ENCODE measurements around the gene IL17D.
"Not testable (repeated sequence)": the region's sequence is repeated elsewhere in the genome, so short reads cannot be mapped to it uniquely, and the experiment has no call there.

IL17D gene, protein sequence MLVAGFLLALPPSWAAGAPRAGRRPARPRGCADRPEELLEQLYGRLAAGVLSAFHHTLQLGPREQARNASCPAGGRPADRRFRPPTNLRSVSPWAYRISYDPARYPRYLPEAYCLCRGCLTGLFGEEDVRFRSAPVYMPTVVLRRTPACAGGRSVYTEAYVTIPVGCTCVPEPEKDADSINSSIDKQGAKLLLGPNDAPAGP

GRCh38 chr13:20702915-20703779, at the start of gene IL17D:
Gene IL17D (plus strand): TSS chr13:20703699. CDS start chr13:20704002, 303 bp downstream.
- DNase-seq (ENCODE audit: low spot score) = peak; percentile 35

- no peak for DNase-seq (ENCODE audit: low spot score)
Observed at GRCh38 chr13:20654156-20654555, 49.3 kb upstream of the IL17D start.

DNA sequence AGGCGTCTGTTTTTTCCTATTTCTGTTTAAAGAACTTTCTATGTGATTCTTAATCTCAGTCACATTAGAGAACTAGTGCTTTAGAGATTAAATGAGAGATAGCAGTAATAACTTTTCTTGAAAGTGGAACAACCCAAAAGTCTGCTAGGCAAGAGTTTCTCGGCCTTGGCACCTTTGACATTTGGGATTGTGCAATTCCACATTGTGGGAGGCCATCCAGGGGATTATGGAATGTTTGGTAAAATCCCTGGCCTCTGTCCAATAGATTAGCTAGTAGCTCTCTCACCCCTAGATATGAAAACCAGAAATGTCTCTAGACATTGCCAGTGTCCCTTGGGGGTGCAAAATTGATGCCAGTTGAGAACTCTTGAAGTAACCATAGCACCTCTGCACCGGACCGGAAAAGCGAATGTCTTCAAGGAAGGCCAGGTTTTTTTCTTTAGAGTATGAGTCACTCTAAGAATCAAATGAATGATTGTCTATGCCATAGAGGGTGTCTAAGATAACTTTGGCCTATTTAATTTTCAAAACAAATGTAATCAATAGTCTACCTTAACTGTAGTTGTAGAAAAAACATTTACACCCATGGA, 45.0 kb upstream of the IL17D start:
- no peak for DNase-seq (ENCODE audit: low spot score)

- peak; percentile 40 for DNase-seq (ENCODE audit: low spot score)
Observed at GRCh38 chr13:20664351-20664750, 39.1 kb upstream of the IL17D start.

- no peak for DNase-seq (ENCODE audit: low spot score)
Observed at GRCh38 chr13:20666948-20667347, 36.6 kb upstream of the IL17D start.

DNA sequence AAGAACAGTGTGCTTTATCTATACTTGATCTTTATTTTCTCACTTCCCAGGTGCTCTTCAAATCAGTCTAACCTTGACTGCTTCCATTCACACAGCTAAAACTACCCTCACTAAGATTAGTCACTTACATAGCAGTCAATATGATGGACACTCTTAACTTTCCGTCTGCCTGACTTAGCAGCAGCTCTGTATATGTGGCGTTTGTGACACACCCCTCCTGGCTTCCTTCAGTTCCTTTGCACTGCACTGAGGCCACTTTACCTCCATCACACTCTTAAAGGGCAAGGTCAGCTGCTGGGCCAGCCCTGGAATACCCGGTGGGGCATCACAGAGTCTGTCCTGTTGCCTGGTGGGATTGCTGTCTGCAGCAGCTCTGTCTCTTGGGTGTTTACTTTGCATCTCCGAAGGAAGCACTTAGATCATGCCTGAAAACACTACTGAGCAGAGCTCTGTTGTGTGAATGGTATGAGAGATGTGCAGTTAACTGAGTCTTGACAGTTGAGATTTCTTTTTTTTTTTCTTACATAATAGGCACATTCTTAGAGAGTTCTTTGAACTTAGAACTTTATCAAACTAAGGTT, 35.6 kb upstream of the IL17D start:
- DNase-seq (ENCODE audit: low spot score) = no peak

- DNase-seq (ENCODE audit: low spot score) = no peak
Observed at GRCh38 chr13:20669162-20669561, 34.3 kb upstream of the IL17D start.

DNA sequence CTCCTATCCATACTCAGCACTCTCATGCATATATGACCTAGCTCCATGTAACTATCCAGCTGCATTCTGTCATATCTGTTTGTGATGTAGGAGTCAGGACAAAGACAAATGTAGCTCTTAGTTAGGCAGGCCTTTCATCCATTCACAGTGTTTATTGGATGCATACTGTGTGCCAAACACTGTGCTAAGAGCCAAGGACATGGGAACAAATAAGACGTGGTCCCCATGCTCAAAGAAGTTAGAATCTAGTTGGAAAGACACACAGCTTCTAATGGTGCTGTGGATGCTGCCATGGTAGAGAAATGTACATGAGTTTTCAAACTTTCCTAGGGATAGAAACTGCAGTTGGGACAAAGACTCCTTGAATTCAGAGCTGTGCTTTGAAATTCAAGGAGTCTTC, 31.7 kb upstream of the IL17D start:
- peak; percentile 56 for DNase-seq (ENCODE audit: low spot score)

GRCh38 chr13:20672772-20673171, 30.7 kb upstream of the IL17D start:
- no peak for DNase-seq (ENCODE audit: low spot score)

- DNase-seq (ENCODE audit: low spot score) = peak; percentile 34
Observed at GRCh38 chr13:20673715-20674114, 29.8 kb upstream of the IL17D start.

- DNase-seq (ENCODE audit: low spot score) = no peak
Observed at GRCh38 chr13:20676213-20676612, 27.3 kb upstream of the IL17D start.

GRCh38 chr13:20678606-20679005, 24.9 kb upstream of the IL17D start:
- DNase-seq (ENCODE audit: low spot score) = not testable (repeated sequence)

- DNase-seq (ENCODE audit: low spot score) = no peak
Observed at GRCh38 chr13:20679879-20680278, 23.6 kb upstream of the IL17D start.

- no peak for DNase-seq (ENCODE audit: low spot score)
Observed at GRCh38 chr13:20680416-20681080, 23.0 kb upstream of the IL17D start.

- DNase-seq (ENCODE audit: low spot score) = not testable (repeated sequence)
Observed at GRCh38 chr13:20681481-20681880, 22.0 kb upstream of the IL17D start.

DNA sequence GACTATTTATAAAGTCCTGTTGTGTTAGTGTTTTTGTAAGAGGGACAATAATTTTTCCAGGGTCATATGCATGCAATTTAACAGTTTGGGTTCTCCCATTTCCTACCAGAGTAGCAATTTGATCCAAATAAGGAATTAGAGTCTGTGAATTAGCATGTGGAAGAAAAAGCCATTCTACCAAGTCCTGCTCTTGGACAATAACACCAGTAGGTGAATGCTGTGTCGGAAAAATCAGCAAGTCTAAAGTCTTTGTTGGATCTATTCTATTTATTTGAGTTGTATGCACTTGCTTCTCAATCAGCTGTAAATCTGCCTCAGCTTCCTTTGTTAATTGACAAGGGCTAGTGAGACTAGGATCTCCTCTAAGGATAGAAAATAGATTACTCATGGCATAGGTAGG, 21.4 kb upstream of the IL17D start:
- no peak for DNase-seq (ENCODE audit: low spot score)

DNA sequence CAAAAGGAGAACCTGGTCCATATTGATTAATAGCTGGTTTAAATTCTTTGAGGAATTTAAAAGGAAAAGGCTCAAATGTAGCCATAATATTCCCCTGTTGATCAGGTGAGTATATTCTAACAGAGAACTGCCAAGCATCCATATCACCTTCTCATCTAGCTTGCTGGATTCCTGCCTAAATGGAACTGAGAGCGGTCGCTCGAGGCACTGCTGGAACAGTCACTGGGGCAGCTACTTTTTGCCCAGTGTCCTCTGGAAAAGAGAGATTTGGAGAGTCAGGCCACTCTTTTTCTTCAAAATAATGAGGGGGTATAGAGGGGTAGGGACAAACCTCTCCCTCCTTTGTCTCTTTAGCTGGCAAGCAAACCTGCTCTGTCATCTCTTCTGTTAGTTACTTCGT, 19.5 kb upstream of the IL17D start:
- DNase-seq (ENCODE audit: low spot score) = no peak

GRCh38 chr13:20684546-20684945, 19.0 kb upstream of the IL17D start:
- no peak for DNase-seq (ENCODE audit: low spot score)

- DNase-seq (ENCODE audit: low spot score) = no peak
Observed at GRCh38 chr13:20685092-20685491, 18.4 kb upstream of the IL17D start.

DNA sequence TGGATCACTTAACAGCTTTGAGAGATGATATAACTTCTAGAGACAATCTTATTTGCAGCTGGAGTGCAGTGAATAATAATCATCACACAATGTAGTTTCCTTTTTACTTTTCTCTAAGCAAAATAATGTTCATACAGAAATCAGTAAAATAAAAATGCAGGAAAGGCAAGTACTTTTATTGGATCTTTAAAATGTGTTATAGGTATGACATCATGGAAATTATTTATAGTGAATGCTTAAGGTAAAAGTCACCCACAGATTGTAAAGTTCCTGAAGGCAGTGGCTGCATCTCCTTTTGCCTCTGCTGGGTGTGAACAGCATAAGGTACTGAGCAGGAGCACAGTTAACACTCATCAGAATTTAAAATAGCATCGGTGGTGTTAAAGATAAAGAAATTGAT, 17.3 kb upstream of the IL17D start:
- no peak for DNase-seq (ENCODE audit: low spot score)

DNA sequence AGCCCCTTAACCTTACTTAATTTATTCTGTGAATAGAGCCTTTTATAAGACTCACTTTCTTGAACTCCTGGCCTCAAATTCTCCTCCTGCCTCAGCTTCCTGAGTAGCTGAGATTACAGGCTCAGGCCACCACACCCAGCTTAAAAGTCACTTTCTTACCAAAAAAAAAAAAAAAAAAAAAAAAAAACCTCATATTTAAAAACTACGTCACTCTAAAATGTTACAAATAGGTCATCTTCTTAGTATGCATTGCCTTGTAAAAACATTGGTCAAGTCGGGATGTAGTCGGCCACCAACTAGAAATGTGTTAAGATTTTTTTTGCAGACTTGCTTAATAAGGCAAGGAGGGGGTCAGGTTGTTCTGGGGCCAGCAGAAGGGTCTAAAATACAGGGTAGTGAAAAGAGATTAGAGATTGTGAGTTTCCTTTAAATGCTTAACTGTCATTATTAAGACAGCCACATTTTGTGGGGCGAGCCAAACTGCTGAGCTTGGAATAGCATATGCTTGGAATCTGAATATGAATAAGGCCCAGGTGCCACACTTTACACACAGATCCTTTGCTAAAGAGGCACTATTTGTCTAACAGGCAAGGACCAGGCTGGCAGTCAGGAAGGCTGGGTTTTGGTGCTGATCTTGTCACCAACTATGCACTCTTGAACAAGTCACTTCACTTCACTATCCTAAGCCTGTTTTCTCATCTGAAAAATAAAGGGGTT, 16.5 kb upstream of the IL17D start:
- DNase-seq (ENCODE audit: low spot score) = no peak

DNA sequence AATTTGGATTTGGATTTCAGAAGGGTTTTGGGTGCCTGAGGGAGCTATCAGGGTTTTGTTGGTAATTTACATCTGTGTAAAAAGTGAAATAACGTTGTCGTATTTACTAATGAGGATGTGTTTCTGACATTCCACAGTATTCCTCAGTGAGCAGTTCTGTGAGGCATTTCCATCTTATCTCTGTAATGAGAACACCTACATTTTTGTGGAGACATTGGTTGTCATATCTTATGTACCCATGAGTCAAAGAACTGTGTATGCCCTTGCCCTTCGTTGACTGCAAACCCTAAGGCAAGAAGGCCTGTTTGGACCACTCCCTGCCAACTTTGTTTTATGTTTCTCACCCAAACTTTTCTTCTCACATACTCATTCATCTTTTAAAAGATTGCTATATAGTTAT, 14.2 kb upstream of the IL17D start:
- no peak for DNase-seq (ENCODE audit: low spot score)

Data from putamen (tissue), 1 donor.